Transverse colon (tissue), 4 donors: Measurements from ENCODE around the gene SRGAP1.

ENCODE experiments used
- CTCF ChIP-seq, 5 experiments: fragments of 200-600 bp in 3 of 5; fragments of 450-650 bp in 2 of 5; sonication (generic) in 3 of 5; IDR thresholded peaks; 1 replicate in 2 of 5; 2 replicates in 3 of 5; pipeline ENCODE4 v1.5.1; 2016 to 2017; ENCODE audit warnings: antibody characterized with exemption in 5 of 5, inconsistent platforms in 3 of 5, mild to moderate bottlenecking in 2 of 5, moderate library complexity in 1 of 5
- EP300 ChIP-seq: sonication (generic); formaldehyde crosslinking; IDR thresholded peaks from one replicate; pipeline ENCODE4 v1.6.1; 2017; ENCODE audit warnings: antibody characterized with exemption, low read depth
- POLR2A ChIP-seq: fragments of 450-650 bp; IDR thresholded peaks from one replicate; pipeline ENCODE4 v1.6.1; 2016; ENCODE audit warnings: antibody characterized with exemption, mild to moderate bottlenecking, moderate library complexity
- POLR2AphosphoS5 ChIP-seq, 3 donors: sonication (generic); formaldehyde crosslinking; IDR thresholded peaks; one replicate each; pipeline ENCODE4 v1.6.1; 2016; ENCODE audit warnings: antibody characterized with exemption in 3 of 3

- no peak for TF ChIP-seq EP300
- no peak for TF ChIP-seq POLR2A
- TF ChIP-seq CTCF (IDR thresholded peaks at IDR 0.05), result no peak
- no peak for TF ChIP-seq POLR2AphosphoS5 (IDR thresholded peaks at IDR 0.05)
Measured at GRCh38 chr12:64092507-64093196, 248.2 kb downstream of the SRGAP1 start.
